Measurements from ENCODE around the gene IL36RN.

DNA sequence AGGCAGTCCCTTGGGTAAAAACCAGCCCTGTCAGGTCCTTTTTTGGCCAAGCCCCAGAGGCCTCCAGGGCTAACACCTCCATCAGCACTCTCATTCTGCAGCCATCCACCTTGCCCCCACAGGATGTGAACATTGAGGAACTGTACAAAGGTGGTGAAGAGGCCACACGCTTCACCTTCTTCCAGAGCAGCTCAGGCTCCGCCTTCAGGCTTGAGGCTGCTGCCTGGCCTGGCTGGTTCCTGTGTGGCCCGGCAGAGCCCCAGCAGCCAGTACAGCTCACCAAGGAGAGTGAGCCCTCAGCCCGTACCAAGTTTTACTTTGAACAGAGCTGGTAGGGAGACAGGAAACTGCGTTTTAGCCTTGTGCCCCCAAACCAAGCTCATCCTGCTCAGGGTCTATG is 16.0 kb downstream of the IL36RN start:
- TF ChIP-seq CTCF (IDR thresholded peaks at IDR 0.05) (no peak), POLR2AphosphoS5 (IDR thresholded peaks at IDR 0.05; ENCODE audit: insufficient read depth in 1 of 2, low read depth in 1 of 2) (no peak), POLR2A (IDR thresholded peaks at IDR 0.05) (no peak)
